Hematopoietic multipotent progenitor cell treated with erythropoietin and hydrocortisone succinate and interleukin-3 and kit ligand, for 15 days (in vitro differentiated cells): Measurements from ENCODE around the gene MEN1.

Experiments
- DNase-seq: peaks from one replicate; pipeline ENCODE4 v3.0.0-alpha.2; 2015; ENCODE audit warnings: low spot score

Gene MEN1

DNA sequence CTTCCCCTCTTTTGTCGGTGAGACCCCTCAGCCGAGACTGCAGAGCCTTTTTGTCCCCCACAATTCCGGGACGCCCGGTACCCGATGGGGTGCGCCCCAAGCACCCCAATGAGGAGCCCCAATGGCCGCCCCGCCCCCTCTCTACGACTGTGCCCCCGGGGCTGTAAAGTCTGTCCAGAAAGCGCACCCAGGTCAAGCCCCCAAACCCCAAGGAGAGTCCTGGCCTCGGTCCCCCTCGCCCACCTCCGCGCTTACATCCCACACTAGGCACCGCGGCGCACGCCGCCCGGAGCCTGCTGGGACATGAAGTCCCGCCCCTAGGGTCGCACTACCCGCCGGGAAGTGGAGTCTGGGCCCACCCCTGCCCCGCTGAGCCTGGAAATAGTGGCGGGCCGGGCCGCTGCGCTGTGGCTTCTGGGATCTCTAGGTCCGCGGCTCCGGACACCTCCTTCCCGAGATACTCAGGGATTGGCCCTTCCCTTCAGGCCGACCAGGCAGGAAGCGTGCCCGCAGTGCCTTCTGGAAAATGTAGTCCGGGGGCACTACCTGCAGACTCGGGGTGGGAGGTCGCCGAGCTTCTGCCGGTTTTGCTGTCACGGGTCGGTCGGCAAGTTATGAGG, at the start of gene MEN1:
TSS of gene MEN1 (minus strand) at position 281 of the 620 bp plus-strand sequence. CDS start 442 bp downstream, outside the sequence.
- DNase-seq: peak; percentile 70

DNA sequence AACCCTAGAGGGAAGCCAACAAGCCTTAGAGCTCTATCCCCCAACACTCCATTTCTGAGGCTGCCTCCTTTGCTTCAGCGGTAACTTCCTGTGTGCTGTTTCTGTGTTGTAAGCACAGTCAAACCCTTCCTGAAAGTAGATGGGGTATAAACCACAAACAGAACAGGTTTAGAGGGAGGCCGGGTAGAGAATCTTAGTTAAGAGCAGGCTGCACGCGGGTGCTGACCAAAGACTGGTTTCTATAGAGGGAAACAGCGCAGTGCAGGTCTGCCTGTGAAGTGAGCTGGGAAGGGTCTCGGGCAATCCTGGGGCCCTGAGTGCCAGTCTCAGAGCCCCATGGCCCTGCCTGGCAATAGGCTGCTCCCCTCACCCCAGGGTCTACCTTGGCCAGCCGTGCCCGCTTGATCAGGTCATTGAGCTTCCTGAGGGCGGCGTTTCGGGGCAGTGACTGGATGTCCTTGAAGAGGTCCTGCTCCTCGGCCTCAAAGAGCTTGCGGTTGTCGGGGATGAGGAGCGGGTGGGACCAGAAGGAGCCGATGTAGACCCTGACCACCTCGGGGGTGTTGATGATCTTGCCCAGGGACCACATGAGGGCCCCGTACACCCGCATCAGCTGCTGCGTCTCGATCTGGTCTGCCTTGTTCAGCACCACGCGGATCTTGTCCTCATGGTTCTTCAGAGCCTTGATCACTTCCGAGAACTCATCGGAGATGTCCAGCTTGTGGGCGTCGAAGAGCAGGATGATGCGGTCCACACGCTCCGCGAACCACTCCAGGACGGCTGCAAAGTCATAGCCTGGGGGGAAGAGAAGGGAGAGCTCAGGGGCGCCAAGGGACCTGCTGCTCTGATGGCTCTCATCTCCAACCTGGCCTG, 49.4 kb upstream of the MEN1 start:
- DNase-seq: no peak

GRCh38 chr11:64858467-64859263, 48.3 kb upstream of the MEN1 start:
- no peak for DNase-seq

GRCh38 chr11:64857485-64857884, 47.1 kb upstream of the MEN1 start:
- DNase-seq: no peak

DNA sequence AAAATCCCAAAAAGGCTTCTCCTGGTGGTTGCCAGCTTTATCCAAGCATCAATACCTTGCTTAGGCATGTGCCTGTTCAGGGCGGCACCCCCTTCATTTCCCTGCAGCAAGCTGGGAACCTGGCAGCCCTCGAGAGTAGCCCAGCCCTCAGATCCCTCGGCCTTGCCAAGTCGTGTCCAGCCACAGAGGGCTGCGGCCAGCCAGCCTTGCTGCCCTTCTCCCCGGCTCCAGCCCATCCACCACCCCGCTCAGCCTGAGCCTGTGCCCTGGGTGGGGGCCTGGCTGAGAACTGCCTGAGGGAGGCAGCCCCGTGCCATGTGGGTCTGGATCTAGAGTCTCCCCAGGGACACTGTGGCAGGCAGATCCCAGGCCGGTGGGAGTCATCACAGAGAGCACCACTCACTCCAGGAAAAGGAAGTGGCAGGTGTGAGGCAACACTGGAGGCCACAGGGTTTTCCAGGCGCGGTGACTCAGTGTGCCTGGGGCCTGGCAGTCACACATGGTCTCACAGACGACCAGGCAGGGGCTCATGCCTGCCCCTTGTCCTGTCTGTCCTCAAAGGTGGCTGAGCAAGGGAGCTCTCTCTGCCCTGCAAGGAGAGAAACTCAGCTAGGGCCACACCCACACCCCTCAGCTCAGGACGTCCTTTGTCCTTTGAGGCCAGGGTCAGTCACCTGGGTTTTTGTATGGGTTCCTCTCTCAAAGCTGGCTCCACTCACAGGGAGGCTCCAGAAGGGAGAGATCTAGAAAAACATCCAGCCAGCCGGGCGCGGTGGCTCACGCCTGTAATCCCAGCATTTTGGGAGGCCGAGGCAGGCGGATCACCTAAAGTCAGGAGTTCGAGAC, 46.3 kb upstream of the MEN1 start:
- DNase-seq: no peak

DNA sequence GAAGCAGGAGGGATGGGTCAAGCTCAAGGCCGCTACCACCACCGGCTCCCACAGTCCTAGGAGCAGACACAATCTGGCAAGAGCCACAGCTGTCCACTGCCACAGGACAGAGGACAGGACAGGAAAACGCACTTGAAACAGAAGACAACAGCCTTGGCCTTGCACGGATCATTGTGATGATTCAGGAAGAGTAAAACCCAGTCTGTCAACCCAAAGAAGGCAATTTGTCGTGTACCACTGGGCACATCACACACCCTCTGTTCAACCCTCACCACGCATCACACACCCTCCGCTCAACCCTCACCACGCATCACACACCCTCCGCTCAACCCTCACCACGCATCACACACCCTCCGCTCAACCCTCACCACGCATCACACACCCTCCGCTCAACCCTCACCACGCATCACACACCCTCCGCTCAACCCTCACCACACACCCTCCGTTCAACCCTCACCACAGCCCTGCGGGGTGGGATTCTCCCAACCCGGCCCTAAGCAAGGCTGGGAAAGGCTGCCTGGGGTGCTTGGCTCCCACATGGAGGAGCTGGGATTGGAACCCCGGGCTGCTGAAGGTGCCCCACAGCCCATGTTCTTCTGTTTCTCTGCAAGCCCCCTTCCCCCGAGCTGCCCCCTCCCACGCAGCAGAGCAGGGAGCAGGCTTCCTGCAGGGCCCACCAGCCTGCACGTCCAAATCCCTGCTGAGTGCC, 45.4 kb upstream of the MEN1 start:
- no peak for DNase-seq

DNA sequence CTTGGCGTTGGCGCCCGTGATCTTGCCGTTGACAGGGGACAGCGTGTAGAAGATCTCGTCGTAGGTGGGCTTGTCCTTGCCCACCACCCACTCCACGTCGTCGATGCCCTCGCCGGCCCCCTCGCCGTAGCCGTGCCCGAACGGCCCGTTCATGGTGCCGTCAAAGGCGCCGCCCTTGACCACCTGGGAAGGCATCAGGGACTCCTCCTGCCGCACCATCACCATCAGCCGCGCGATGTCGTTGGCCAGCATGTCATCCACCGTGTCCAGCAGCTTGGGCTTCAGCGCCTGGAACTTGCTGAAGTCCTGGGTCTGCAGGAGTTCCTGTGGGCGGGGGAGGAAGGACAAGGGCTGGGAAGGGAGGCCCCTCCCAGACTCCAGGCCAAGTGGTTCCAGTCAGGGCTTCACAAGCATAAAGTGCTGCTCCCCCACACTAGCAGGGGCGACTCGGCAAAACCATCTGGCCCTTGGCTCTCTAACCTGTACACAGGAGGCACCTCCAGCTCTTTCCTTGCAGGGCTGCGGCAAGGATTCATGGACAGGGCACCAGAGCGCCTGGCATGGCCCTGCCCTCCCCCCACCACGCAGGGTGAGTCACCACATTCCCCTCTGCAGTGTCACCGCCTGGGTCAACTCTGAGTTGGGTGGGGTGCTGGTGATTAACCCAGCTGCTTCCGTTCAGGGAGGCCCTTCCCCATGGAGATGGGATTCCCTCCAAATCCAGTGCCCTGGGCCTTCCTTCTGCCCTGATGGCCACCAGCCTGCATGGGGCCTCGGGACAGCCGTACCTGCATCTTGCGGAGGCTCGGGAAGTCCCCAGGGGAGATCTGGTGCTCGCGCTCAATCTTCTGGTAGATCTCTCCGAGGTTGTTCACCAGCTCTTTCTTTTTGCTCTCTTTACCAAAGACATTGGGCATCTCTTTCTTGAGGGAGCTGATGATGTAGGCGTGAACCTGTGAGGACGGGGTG, 44.5 kb upstream of the MEN1 start:
- peak; percentile 83 for DNase-seq

DNA sequence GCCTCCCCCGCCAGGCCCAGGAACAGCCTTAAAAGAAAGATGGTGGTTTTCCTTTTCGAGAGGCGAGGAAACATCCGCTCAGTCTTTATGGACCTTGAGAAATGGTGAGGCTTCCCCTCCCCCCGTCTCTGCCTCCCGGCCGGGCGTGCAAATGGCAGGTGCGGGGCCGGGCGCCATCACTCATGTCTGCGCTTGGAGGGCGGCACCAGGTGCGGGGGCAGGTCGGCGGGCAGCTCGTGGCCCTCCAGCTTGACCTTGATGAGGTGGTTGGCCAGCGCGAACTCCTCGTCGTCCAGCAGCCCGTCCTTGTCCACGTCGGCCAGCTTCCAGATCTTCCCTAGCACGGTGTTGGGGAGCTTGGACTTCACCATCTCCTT, 43.8 kb upstream of the MEN1 start:
- DNase-seq: no peak

- no peak for DNase-seq
Observed at GRCh38 chr11:64853709-64854108, 43.4 kb upstream of the MEN1 start.

- DNase-seq: no peak
Observed at GRCh38 chr11:64852804-64853509, 42.6 kb upstream of the MEN1 start.

- DNase-seq: peak; percentile 53
Observed at GRCh38 chr11:64851831-64852351, 41.5 kb upstream of the MEN1 start.

- no peak for DNase-seq
Observed at GRCh38 chr11:64850979-64851567, 40.7 kb upstream of the MEN1 start.

DNA sequence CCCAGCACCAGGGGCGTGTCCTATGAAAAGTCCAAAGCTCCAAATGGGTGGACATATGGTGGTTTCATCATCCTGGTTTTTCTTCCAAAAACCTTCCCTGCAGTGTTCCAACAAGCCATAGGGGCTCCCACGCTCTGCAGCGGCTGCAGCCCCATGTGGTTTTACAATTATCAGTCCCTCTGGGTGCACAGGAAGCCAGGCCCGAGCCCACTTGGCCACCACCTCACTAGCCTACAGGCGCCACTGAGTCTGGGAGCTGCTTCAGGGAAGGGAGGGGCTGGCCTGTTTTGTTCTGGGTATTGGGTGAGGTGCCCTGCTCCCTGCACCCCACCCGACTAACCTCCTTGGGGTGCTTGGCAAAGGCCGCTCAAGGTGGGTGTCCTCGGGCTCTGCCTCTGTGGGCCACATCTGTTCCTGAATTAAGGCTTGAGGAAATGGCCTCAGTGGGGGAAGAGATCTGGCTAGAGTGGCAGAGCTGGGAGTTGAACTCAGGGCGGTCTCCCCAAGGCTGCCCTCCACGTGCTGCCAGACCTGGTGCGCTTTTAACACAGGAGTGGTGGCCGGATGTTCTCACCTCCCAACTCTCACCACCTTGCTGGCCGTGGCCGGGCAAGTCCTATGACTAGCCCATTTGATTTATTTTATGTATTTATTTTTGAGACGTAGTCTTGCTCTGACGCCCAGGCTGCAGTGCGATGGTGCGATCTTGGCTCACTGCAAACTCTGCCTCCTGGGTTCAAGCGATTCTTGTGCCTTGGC, 39.4 kb upstream of the MEN1 start:
- DNase-seq: no peak

DNA sequence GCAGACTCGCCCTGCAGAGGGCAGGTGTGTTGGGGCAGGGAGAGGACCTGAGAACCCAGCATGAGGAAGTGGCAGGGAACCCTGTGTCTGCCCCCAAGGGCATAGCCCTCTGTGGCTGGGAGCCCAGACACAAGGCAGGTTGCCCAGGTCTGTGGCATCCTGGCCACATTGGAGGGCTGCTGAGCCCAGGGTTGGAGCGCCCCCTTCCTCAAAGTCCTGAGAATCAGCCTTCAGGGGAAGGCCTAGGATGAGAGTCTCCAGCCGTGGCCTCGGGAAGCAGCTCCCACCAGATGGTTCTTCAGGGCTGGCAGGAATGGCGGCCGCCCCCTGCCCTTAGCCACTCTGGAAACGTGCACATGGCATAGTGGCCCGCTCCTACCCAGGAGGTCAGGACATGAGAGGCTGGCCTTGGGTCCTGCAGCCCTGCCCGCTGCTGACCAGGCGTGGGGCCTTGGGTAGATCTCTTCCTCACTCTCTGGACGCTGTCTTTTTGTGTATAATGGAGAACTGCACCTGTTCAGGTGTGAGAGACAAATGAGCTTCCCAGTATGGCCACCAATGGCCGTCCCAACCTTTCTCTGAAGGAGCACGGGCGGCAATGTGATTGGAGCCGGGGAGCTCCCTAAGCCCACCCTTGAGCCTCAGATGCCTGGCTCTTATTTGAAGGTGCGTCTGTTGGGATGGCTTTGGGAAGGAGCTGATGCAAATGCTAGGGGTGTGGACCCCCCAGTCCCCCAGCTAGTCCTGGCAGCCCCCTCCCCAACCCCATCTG, 38.7 kb upstream of the MEN1 start:
- no peak for DNase-seq

DNA sequence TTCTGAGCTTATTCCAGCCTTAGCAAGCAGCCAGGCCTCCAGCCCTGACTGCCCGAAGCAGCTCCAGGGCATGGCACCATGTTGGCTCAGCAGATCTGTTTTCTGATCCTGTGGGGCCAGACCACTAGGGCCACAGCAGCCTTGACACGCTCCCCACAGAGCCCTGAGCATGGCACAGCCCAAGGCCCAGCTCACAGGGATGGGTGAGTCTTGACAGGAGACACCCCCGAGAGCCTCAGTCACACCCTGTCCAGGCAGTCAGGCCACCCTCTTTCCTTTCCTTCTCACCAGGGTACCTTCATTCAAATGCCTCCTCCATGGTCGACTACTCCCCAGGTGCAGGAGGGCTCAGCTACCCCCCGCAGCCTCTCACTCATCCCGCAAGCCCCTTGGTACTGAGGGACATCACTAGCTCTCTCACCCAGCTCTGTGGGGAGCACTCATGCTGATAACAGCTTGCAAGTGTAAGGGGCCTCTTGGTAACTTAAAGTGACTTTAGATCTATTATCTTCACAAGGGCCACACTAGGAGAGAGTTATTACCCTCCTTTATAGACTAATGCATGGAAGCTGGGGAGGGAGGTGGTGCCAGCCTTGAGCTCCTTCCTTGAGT, 38.0 kb upstream of the MEN1 start:
- DNase-seq: no peak

DNA sequence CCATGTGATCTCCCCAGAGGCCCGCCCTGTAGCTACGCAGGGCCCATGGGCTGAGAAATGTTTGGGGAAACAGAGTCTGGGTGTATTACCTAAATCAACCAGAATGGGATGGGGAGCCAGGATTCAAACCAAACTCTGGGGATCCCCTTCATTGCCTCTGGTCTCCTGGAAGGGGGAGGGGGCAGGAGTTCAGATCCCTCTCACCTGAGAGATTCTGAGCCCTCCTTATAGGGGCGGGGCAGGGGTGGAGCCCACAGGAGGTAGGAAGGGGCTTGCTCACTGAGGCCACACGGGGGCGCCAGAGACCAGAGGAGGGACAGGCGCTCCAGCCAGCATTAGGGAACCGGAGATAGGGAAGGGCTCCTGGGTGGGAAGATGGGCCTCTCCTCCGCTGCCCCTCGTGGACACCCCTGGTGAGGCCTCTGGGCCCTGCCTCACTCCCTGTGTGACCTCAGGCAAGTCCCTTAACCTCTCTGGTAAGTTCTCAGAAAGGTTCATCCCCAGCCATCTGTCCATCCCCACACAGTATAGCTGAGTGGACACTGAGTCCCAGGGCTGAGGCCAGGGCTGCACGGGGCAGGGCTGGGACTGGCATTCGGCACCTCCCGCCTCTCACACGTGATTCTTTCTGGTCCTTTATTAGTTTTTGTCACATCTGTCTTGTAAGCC, 36.8 kb upstream of the MEN1 start:
- DNase-seq: peak; percentile 95
